GM18520 (cell line): Measurements from ENCODE around the gene C2CD3.
"Not testable (repeated sequence)": the region's sequence is repeated elsewhere in the genome, so short reads cannot be mapped to it uniquely, and the experiment has no call there.

Experiments used
- ATAC-seq: cut with Tn5 transposase; IDR thresholded peaks from one replicate; pipeline ENCODE4 v1.9.1; 2021; ENCODE audit not compliant: unreplicated experiment

The C2CD3 gene

DNA sequence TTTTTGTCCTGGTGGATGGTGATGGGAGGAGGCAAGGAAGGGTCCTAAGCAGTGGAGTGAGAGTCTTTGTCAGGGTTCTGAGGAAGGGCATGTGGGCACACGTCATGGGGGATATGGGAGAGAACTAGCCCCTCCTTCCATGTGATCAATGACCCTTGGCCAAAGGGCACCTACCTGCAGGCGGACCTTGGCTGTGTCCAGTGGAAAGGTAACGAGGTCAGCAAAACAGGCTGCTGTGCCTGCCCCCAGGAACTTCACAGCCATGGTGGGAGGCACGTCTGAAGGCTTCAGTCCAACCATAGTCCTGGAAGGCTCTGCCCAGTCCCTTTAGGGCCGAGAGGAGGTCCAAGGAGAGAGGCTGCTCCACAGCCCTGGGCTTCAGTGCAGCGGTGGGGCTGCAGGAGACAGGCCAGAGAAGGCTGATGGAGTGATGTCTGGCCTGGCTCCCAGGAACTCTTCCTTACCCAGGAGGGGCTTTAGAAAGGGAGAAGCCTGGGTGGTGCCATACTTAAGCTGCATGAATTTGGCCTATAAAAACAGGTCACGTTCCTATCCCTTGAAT is 164.0 kb downstream of the C2CD3 start:
- no peak for ATAC-seq

DNA sequence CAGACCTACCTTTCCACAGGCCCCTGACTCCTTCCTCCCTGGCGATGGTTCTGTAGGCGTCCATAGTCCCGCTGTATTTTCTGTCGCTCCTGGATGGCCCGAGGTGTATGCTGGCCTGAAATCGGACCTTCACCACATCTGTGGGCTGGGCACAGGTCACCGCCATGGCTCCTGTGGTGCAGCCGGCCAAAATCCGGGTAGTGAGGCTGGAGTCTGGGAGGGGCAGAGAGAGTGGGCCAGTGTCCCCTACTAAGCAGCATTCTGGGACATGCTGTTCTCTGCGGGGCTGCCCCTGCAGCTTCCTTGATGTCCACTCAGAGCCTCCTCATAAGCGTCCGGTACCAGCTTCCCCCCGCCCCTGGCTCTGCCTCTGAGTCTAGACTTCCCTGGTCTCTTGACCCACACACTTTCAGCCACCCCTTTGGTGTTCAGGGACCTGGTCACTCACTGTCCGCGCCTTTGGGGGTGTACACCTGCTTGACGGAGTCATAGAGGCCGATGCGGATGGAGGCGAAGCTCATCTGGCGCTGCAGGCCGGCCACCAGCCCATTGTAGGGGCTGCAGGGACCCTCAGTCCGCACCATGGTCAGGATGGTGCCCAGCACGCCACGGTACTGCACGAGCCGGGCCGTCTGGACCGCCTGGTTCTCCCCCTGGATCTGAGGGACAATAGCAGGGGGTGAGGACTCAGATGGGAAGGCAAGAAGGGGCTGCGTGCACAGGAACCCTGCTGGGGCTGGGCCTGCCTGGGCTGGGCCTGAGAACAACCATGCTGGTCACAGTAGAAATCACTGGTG is 164.9 kb downstream of the C2CD3 start:
- no peak for ATAC-seq

DNA sequence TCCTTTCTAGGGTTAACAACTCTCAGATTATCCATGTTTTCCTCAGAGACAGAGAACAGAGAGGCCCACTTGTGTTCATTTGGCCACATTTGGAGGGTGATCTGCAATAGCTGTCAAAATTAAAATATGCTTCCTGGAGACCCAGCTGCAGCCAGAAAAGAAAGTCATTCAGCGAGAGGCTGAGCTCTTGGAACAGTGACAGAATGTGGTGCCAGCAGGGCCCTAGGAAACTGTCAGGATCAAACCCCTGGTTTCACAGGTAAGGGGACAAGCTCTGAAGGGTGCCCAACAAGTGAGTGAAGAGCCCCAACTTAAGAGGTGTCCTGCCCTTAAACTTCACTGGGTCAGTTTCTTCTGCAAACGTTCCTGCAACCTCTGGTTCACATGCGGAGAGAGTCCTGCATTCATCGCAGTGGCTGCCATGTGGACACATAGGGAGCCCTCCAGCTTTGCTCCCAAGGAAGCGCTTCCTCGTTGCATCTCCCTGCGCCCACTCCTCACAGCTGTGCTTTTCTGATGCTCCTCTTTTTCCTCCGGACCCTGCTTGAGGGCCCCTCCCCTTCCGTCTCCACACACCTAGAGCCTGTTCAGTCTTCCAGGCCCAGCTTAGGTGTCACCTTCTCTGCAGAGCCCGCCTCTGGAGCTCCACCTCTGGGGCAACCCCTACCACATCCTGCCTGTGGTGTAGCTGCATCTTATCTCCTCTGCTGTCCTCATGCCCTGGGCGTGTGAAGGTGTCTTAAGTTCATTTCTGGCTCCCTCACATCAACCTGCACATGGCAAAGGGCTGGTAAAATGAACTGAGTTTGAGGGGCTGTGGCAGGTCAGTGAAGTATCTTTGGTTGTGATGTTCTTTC is 165.8 kb downstream of the C2CD3 start:
- ATAC-seq, result peak; percentile 54

DNA sequence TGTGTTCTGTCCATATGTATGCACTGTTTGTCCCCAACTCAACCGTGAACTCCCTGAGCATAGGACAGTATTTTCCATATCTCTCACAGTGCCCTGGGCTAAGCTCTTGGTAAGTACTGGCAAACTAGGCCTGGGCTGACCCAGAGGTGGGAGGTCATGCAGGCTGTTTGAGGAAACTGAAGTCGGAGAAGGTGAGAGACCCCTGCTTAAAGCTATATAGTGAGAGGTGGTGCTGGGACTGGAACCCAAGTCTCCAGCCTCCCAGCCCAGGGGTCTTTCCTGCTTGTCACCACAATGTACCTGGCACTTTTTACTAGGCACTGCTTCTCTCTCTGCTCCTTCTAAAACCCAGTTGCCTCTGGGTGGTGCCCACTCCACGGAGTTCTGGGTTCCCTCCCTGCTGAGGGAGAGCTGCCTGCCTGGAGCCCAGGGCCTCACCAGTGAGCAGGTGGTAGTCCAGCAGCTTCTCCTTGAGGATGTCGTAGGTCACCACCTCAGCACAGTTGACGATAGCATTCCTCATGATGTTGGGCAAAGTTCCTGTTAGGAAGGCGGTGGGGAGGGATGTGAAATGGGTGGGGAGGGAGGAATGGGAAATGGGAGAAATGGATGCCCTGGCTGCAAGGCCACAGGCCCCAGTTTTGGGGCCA is 166.6 kb downstream of the C2CD3 start:
- no peak for ATAC-seq

DNA sequence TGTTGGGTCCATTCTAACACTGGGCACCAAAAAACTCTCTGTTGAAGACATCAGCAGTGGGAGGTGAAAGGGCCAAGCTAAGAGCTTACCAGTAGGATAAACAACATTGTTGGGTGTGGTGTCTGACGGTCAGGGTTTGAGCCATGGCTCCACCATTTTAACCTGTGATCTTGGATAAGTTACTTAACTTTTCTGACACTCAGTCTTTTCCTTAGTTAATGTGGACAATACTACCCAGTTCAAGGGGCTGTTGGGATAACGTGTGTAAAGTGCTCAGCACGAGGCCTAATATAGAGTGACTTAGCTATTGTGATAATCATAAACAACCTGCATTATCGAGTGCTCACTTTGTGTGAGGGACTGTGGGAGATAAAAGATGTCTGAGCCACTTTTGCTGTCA is 168.0 kb downstream of the C2CD3 start:
- ATAC-seq, result no peak

DNA sequence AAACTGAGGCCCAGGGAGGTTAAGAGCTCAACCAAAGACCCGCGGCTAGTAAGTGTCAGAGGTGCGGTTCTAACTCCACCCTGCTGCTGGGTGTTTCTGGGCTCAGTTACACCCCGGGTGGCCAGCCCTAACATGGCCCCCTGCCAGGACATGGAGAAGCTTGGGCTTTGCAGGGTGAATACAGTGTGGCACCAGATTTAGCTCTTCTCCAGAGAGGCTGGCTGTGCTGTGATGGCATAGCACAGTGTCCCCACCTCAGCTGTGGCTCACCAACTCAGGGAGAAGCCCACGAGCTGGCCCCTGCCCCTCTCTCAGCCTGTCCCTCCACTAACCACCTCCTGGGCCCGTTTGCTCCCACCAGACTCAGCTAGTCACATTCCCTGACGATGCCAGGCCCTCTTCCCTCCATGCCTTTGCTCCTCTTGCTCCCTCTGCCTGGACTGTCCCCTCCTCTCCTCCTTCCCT is 168.9 kb downstream of the C2CD3 start:
- ATAC-seq, result no peak

DNA sequence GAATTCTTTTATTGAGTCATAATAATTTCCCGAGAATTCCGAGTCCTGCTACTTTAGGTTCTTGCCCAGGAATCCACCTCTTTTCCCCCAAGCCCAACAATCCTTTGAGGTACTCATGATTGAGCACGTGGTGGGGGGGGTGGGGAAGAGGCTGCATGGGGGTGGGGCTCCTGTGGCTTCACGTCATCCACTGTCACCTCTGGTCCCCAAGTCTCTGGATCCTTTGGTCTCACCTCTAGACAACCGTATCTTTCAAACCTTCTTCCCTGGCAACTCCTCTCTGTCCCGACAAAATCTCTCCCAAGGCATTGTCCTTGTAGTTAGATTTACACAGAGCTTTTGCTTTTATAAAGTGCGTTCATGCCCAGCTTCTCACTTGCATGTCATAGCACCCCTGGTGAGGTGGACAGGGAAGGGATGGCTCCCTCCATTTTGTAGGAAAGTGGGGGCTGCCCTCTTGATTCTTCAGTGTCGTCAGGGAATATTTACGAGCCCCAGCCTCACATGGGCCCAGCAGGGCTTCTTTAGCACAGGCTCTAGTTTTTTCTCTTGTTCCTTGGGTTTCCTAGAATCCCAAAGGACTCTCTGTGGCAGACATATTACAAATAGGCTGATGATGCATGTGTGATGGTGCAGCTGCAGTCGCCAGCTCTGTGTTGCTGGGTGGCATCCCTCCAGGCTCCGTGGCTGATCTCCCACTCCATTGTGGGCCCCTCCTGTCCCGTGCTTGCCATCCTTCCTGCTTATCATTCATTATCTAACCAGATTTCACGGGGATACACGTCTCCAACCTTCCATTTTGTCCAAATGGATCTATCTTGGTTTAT is 170.3 kb downstream of the C2CD3 start:
- no peak for ATAC-seq

DNA sequence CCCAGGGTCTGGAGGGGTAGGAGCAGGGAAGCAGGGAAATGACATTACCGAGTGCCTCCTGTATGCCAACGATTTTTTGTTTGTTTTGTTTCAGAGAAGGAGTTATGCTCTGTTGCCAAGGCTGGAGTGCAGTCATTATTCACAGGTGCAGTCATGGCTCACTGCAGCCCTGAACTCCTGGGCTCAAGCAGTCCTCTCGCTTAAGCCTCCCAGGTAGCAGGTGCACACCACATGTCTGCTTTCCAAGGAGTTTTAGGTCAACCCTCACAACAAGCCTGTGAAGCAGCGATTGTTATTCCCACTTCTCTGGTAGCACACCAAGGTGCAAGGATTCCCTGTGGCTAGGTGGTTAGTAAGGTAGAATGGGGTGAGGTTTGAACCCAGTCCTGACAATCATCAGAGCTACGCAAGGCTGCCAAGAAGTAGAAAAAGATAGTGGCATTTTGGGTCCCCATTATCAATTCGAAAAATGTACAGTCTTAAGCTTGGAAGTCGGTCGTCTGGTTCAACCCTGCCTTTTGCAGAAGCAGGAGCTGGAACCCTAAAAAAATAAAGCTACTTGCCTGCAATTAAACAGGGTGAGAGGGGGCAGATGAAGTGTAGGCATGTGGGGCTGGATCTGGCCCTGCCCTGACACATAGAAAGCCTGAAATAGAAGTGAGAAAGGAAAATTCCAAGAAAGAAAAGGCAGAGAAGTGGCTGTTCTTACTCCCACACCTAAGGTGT is 171.1 kb downstream of the C2CD3 start:
- ATAC-seq, result no peak

DNA sequence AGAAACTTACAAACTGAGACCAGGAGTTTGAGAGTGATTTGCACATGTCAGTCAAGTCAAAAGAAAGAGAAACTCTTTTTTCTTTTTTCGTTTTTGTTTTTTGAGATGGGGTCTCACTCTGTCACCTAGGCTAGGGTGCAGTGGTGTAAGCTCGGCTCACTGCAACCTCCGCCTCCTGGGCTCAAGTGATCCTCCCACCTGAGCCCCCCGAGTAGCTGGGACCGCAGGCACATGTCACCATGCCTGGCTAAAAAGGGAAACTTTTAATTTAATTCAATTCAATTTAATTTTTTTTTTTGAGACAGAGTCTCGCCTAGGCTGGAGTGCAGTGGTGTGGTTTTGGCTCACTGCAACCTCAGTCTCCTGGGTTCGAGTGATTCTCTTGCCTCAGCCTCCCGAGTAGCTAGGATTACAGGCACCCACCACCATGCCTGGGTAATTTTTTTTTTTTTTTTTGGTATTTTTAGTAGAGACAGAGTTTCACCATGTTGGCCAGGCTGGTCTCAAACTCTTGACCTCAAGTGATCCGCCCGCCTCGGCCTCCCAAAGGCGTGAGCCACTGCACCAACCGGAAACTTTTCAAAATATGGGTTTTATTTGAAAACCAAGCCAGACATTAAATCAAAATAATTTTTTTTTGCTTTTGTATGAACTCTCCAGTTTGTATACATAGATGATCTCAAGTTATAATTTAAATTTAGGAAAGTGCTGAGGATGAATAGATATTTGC is 171.8 kb downstream of the C2CD3 start:
- no peak for ATAC-seq

DNA sequence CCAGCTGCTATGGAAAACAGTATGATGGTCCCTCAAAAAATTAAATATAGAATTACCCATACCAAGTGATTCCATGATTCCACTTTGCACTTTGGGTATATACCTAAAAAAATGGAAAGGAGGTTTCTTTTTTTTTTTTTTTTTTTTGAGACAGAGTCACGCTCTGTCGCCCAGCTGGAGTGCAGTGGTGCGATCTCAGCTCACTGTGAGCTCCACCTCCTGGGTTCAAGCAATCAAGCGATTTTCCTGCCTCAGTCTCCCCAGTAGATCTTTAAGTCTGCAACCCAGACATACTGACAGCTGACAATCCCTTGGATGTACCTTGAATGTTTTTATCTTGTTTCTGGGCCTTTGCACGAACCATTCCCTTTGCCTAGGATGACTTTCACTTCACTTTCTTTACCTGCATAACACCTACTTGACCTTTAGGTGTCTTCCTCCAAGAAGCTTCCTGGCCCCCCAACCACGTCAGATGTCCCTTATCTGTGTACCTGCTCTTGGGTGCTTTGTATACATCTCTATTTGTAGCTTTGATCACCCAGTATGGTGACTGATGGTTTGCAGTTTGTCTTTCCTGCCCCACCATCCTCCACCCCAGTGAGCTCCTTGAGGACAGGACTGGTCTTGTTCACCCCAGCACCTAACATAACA is 173.6 kb downstream of the C2CD3 start:
- ATAC-seq, result no peak

DNA sequence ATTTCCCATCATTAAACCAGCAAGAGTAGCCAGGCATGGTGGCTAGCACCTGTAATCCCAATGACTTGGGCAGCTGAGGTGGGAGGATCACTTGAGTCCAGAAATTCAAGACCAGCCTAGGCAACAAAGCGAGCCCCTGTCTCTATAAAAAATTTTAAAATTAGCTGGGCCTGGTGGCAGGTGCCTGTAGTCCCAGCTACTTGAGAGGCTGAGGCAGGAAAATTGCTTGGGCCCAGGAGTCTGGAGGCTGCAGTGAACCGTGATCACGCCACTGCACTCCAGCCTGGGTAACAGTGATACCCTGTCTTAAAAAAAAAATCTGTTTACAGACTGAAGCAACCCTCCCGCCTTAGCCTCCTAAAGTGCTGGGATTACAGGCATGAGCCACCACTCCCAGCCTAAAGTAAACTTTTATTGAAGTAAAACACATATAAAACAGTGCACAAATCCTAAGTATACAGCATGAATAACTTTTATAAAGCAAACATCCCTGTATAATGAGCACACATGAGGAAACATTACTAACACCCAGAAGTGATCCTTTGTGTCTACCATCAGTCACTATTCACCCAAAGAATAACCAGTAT is 174.5 kb downstream of the C2CD3 start:
- ATAC-seq, result no peak

DNA sequence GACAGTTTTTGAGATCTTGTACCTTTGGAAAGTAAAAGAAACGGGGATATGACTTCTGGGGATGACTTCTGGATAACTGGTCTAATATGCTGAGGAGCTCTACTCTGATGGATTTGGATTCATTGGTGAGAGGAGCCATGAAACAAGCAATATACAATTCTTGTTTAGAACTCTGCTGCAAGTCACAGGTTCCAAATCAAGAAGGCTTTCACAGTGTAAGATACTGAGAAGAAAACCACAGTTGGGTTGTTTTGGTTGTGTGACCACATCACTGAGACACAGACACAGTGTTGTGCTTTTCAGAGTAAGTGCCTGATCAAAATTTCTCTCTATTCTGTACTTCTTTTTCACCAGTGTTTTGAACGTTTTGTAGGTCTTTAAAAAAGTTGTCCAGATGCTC is 175.1 kb downstream of the C2CD3 start:
- ATAC-seq, result no peak

DNA sequence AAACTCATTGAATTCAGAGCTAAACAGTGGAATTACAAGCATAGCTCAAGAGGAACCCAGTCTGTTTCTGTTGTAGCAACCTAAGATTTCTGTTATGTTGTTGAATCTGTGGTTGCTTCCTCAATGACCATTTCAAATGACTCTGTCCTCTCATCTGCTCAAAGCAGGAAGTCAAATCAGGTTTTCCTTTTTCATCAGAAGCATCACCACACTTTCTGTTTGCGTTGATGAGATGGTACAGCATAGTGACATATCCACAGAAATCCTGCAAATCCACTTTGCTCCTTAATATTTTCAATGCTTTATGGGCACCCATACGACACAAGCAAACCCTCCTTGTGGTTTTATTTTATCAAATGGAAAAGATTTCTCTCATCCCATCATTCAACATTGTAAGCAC is 175.6 kb downstream of the C2CD3 start:
- peak; percentile 32 for ATAC-seq

DNA sequence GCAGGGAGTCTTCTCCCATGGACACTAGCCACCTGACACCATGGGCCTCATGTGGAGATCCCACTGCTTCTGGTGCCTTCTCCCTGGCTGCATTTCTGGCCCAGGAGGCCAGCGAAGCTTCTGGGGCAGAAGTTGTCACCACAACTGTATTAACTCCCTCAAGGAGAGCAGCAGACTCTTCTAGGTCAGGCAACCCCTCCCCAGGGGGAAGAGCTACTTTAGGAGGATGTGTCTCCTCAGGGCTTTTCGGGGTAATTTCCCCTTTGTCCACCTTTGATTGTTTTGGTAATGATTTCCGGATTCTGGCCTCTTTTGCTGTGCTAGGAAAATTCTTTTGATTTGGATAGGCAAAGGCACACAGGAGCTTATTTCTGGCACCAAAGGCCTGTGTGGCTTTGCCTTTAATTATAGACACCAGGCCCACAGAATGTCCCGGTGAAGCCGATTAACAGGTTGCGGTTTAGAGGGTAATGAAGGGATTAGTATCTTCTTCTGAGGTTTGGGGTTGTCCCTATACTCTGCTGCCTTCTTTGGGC is 179.3 kb downstream of the C2CD3 start:
- no peak for ATAC-seq

DNA sequence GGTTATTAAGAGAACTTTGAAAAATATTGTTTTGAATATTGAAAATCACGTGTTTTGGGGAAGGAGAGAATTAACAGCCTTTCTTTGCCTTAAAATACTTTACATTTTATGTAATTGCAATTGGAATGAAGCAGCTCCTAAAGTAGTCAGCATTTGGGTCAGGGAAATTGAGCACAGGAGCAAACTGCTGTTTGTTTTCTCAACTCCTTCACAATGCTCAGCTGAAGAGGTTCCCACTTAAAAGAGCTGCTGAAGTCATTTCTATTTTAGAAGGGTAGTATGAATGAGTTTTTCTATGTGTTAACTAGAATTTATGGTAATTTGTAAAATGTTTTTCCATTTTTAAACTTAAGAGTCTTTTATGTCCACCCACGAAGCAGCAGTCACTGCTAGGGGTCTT is 180.1 kb downstream of the C2CD3 start:
- no peak for ATAC-seq

DNA sequence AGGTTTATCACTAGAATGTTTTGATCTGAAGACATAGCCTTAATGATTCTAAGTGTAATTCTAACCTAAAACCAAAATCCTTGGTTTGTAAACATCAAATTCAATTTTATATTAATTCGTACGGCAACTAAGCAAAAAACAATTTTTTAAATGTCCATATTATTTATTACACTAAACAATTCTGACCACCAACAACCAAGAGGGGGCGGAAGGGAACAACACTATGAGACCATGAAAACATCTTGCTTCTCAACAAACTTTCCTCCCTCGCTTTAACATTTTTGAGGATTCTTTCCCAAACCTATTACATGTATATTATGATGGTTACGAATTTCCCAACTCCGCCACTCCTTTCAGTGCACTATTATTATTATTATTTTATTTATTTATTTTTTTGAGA is 181.6 kb downstream of the C2CD3 start:
- ATAC-seq, result no peak

DNA sequence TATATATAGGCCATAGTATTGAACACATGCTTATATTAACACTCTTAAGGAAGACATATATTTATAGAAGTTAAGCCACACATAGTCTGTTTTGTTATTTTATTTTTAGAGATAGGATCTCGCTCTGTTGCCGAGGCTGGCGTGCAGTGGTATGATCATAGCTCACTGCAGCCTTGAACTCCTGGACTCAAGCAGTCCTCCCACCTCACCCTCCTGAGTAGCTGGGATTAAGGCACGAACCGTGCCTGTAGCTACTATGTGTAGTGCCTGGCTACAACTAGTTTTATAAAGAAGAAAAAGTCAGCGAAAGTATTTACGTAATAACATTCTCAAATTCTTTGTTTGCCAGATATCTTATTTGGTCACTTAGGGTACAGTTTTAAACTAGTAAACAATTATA is 182.6 kb downstream of the C2CD3 start:
- no peak for ATAC-seq

DNA sequence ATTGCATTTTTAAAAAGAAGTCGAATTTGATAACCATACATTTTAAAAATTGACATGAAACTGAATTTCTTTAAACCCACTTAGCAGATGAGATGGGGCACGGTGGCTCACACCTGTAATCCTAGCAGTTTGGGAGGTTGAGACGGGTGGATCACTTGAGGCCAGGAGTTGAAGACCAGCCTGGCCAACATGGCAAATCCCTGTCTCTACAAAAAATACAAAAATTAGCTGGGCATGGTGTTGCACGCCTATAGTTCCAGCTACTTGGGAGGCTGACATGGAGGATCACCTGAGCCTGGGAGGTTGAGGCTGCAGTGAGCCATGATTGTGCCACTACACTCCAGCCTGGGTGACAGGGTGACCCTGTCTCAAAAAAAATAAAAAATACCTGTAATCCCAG is 185.1 kb downstream of the C2CD3 start:
- not testable (repeated sequence) for ATAC-seq
